CD4-positive, alpha-beta T cell (primary cell): Measurements from ENCODE around the gene ATOX1. TPM values are rescaled to one million over a fixed set of nuclear protein-coding genes. Genes with fewer than 3 reads are reported as not detected.

Source experiments
- ATAC-seq: fragments of 200-7000 bp; cut with Tn5 transposase; one replicate; pipeline ENCODE4 v1.10.0; 2022; ENCODE audit warnings: mild to moderate bottlenecking; ENCODE audit not compliant: poor library complexity
- CTCF ChIA-PET: fragments of 350-600 bp; sonication (Branson Sonifier 250); formaldehyde crosslinking; loops from one replicate; lab custom pipeline; 2021; ENCODE audit warnings: antibody characterized with exemption, inconsistent platforms; lab: Charles Lee
- POLR2A ChIA-PET: fragments of 350-600 bp; sonication (Branson Sonifier 250); formaldehyde crosslinking; loops from one replicate; lab custom pipeline; 2021; ENCODE audit warnings: antibody characterized with exemption, inconsistent platforms; lab: Charles Lee
- DNase-seq, 14 experiments: peaks; one replicate each; pipeline ENCODE4 v3.0.0-alpha.2; 2013 to 2020; ENCODE audit warnings: mixed read lengths in 2 of 14
- H3K27ac ChIP-seq, 2 donors: one replicate each; pipeline versions ENCODE4 v1.5.1 to v1.7.0; 2013; ENCODE audit warnings: low read length in 2 of 2, low read depth in 1 of 2, mild to moderate bottlenecking in 1 of 2
- H3K27me3 ChIP-seq, 2 experiments: 1 replicate in 1 of 2; 2 replicates in 1 of 2; pipeline versions ENCODE4 v1.6.1 to v1.7.0; 2013; ENCODE audit warnings: low read length in 2 of 2, control low read depth in 1 of 2, mild to moderate bottlenecking in 1 of 2, moderate library complexity in 1 of 2; ENCODE audit not compliant: insufficient read depth in 2 of 2, control insufficient read depth in 1 of 2
- H3K36me3 ChIP-seq: one replicate; pipeline ENCODE4 v1.6.1; 2013; ENCODE audit warnings: low read length, control low read depth; ENCODE audit not compliant: insufficient read depth
- H3K4me1 ChIP-seq: one replicate; pipeline ENCODE4 v1.6.1; 2013; ENCODE audit warnings: low read length, control low read depth; ENCODE audit not compliant: insufficient read depth
- H3K4me3 ChIP-seq: one replicate; pipeline ENCODE4 v1.5.1; 2013; ENCODE audit warnings: mild to moderate bottlenecking, low read length, moderate library complexity
- H3K9me3 ChIP-seq, 2 experiments: 1 replicate in 1 of 2; 2 replicates in 1 of 2; pipeline versions ENCODE4 v1.6.1 to v1.7.0; 2013; ENCODE audit warnings: low read length in 2 of 2, mild to moderate bottlenecking in 2 of 2, control low read depth in 1 of 2, moderate library complexity in 1 of 2; ENCODE audit not compliant: control insufficient read depth in 1 of 2, insufficient read depth in 1 of 2
- H3K27ac Mint-ChIP-seq: one replicate; pipeline ENCODE4 v1.8.0; 2020; ENCODE audit warnings: mixed read lengths
- H3K27me3 Mint-ChIP-seq: one replicate; pipeline ENCODE4 v1.8.0; 2021; ENCODE audit warnings: mixed read lengths
- H3K36me3 Mint-ChIP-seq: one replicate; pipeline ENCODE4 v1.8.0; 2021; ENCODE audit warnings: low read depth, mixed read lengths
- H3K4me1 Mint-ChIP-seq: one replicate; pipeline ENCODE4 v1.8.0; 2021; ENCODE audit warnings: low read depth, mixed read lengths
- H3K4me3 Mint-ChIP-seq: one replicate; pipeline ENCODE4 v1.8.0; 2020; ENCODE audit warnings: mild to moderate bottlenecking, mixed read lengths
- H3K9me3 Mint-ChIP-seq: one replicate; pipeline ENCODE4 v1.8.0; 2020; ENCODE audit warnings: mixed read lengths
- CTCF ChIP-seq: fragments of 200-600 bp; IDR thresholded peaks from one replicate; pipeline ENCODE4 v1.8.0; 2022; ENCODE audit warnings: antibody characterized with exemption, mild to moderate bottlenecking
- intact Hi-C, 2 experiments: fragments of 100-400 bp; cut with DNase I in 1 of 2; cut with micrococcal nuclease in 1 of 2; formaldehyde crosslinking; loops; one replicate each; pipeline versions ENCODE4 v1.15.1 to v1.9.0; 2023 to 2025; cut with DNase I, micrococcal nuclease
- total RNA-seq, 174 experiments: library from RNA in 2 of 174; stranded (reverse) in 2 of 174; gene quantifications; one replicate each; pipeline ENCODE4 v1.2.3 and lab custom pipeline; 2021 to 2026

The ATOX1 gene
- total RNA-seq, 2 experiments from 2014 or later: 11.2 to 13.3 TPM

GRCh38 chr5:151799407-151799806, 41.0 kb upstream of the ATOX1 start:
- TF ChIP-seq CTCF: no peak
- Histone ChIP-seq H3K27ac (no peak overlapping the region), H3K4me1 (no peaks in the 10 kb centered on the region), H3K27me3 (no peaks in the 10 kb centered on the region), H3K36me3 (peaks cover 93% of the 10 kb centered on the region), H3K4me3 (no peak overlapping the region), H3K9me3 (no peaks in the 10 kb centered on the region)
- intact Hi-C loops: no loop called here
- DNase-seq: no peak
- H3K4me3 Mint-ChIP-seq: no peak overlapping the region
- no peak for ATAC-seq
- peaks cover 22% of the 10 kb centered on the region for H3K4me1 Mint-ChIP-seq
- ChIA-PET POLR2A (no interaction called here), CTCF (no interaction called here)
- H3K27me3 Mint-ChIP-seq: no peaks in the 10 kb centered on the region
- no peaks in the 10 kb centered on the region for H3K9me3 Mint-ChIP-seq
- peaks cover 97% of the 10 kb centered on the region for H3K36me3 Mint-ChIP-seq
- peak overlapping the region; percentile 36 for H3K27ac Mint-ChIP-seq

GRCh38 chr5:151798674-151799073, 40.2 kb upstream of the ATOX1 start:
- peaks cover 93% of the 10 kb centered on the region for H3K36me3 ChIP-seq
- H3K27ac ChIP-seq: no peak overlapping the region
- no peaks in the 10 kb centered on the region for H3K27me3 ChIP-seq
- ChIA-PET POLR2A (no interaction called here), CTCF (no interaction called here)
- Mint-ChIP-seq H3K27me3 (no peaks in the 10 kb centered on the region), H3K36me3 (peaks cover 97% of the 10 kb centered on the region), H3K4me1 (peaks cover 26% of the 10 kb centered on the region), H3K27ac (no peak overlapping the region), H3K4me3 (no peak overlapping the region), H3K9me3 (no peaks in the 10 kb centered on the region)
- H3K4me3 ChIP-seq: no peak overlapping the region
- no peaks in the 10 kb centered on the region for H3K4me1 ChIP-seq
- no peak for TF ChIP-seq CTCF
- DNase-seq (no peak), ATAC-seq (no peak)
- no peaks in the 10 kb centered on the region for H3K9me3 ChIP-seq
- intact Hi-C loops: no loop called here

- Mint-ChIP-seq H3K36me3 (peaks cover 100% of the 10 kb centered on the region), H3K9me3 (no peaks in the 10 kb centered on the region), H3K27ac (no peak overlapping the region), H3K27me3 (no peaks in the 10 kb centered on the region), H3K4me1 (peaks cover 32% of the 10 kb centered on the region), H3K4me3 (no peak overlapping the region)
- no peak overlapping the region for H3K4me3 ChIP-seq
- TF ChIP-seq CTCF: no peak
- H3K9me3 ChIP-seq: no peaks in the 10 kb centered on the region
- H3K4me1 ChIP-seq: no peaks in the 10 kb centered on the region
- no peak overlapping the region for H3K27ac ChIP-seq
- CTCF ChIA-PET: no interaction called here
- POLR2A ChIA-PET: no interaction called here
- DNase-seq (no peak), ATAC-seq (no peak)
- no peaks in the 10 kb centered on the region for H3K27me3 ChIP-seq
- intact Hi-C loops: no loop called here
- H3K36me3 ChIP-seq: peaks cover 98% of the 10 kb centered on the region
Measured at GRCh38 chr5:151795426-151795825, 37.0 kb upstream of the ATOX1 start.
